Daoy (cell line): Measurements from ENCODE around the gene PLCL2. TPM values are rescaled to one million over a fixed set of nuclear protein-coding genes. Genes with fewer than 3 reads are reported as not detected.
"Not testable (repeated sequence)": the region's sequence is repeated elsewhere in the genome, so short reads cannot be mapped to it uniquely, and the experiment has no call there.

Experiments
- DNase-seq: peaks from one replicate; pipeline ENCODE4 v3.0.0-alpha.2; 2015; ENCODE audit warnings: low read depth
- total RNA-seq: library from RNA; depleted of rRNA; stranded (reverse); fragments of >200 nt; shearing (Covaris generic); gene quantifications from 2 replicates; pipeline ENCODE4 v1.2.3, GENCODE V29; 2014

PLCL2 gene
- total RNA-seq, 1 experiment from 2014 or later = 6.7 TPM

DNA sequence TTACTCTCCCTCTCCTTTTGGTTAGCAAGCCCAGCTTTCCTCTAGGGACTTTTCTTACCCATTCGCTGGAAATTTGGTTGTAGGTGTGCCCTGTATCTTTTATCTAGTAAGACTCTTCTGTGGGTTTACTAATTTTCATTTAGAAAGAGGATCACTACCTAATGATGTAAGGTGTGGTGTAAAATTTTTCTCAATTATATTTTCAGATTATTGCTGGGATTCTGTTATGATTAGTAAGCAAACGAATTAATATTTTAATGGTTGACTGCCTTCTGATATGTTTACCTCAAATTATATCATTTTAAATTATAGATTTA, 28.5 kb downstream of the PLCL2 start:
- no peak for DNase-seq

- peak; percentile 10 for DNase-seq
These were observed 32.1 kb downstream of the PLCL2 start for GRCh38 chr3:16916840-16917239.

DNA sequence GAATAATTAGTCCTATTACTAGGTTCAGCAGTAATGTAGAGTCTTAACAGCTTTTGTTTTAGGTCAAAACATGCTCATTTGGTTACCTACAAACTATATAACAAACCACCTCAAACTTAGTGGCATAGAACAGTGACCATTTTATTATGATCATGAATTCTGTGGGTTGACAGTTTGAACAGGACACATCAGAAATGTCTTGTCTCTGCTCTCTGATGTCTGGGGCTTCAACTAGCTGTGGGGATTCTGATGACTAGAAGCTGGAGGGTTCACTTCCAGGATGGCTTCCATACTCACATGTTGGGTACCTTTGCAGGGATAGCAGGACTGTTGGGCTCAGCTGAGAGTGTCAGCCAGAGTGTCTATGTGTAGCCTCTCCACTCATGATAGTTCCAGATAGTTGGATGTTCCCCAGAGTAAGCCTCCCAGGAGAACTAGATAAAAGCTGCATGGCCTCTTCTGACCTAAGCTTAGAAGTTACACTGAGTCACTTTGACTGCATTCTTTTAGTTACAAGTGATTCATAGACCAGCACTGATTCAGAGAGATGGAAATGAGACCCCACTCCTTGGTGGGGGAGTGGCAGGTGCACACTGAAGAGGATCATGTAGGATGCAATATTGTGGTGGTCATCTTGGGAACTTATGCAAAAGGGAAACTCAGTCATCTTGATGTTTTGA, 32.6 kb downstream of the PLCL2 start:
- DNase-seq = peak; percentile 30

- no peak for DNase-seq
These were observed 33.4 kb downstream of the PLCL2 start for GRCh38 chr3:16917980-16918682.

DNA sequence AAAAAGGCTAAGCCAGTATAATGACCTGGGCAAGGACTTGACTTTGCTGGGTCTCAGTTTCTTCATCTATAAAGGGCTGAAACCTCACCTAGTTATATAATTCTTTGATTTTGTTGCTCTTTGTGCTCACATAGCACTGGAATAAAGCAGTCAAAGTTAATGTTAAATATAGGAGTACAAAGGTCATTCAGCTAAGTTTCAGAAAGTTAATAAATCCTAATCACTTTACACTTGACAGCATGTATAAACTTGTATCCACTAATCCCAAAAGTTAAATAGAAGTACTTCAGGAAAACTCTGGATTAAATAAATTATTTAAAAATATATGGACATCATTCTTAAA, 33.9 kb downstream of the PLCL2 start:
- no peak for DNase-seq

DNA sequence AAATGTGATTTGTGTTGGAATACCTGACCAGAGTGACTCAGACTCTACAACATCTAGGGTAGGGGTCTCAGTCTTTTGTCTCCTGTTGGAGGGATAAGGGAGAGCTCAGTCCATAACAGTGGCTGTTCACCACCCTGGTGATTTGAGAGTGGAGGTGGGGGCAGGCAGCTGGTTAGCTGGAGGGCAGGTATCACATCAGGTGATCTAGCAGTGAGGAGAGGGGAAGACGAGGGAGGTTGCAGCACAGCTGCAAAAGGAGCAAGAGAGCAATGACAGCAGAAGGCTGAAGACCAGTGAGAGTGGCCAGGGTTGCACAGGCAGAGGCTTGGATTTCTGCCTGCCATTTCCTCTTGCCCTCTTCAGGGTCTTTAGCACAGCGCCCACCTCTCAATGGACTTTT, 38.4 kb downstream of the PLCL2 start:
- DNase-seq = no peak

DNA sequence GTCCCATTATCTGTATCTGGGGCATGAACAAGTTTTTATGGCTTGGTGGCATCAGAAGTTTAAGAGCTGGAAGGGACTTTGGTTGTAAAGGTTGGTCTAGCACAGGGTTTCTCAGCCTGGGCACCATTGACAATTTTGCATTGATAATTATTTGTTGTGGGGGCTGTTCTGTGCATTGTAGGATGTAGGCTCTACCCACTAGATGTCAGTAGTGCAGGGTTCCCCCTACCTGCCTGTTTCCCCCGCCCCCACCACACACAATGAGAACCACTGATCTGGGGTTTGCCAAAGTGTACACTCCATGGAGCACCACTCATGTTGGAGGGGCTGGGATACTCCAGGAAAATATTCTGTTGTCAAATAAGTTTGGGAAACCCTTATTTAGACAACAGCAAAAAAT, 42.7 kb downstream of the PLCL2 start:
- no peak for DNase-seq

GRCh38 chr3:16928386-16929132, 43.8 kb downstream of the PLCL2 start:
- DNase-seq = no peak

- DNase-seq = no peak
These were observed 44.6 kb downstream of the PLCL2 start for GRCh38 chr3:16929311-16929710.

- no peak for DNase-seq
These were observed 48.1 kb downstream of the PLCL2 start for GRCh38 chr3:16932877-16933276.

DNA sequence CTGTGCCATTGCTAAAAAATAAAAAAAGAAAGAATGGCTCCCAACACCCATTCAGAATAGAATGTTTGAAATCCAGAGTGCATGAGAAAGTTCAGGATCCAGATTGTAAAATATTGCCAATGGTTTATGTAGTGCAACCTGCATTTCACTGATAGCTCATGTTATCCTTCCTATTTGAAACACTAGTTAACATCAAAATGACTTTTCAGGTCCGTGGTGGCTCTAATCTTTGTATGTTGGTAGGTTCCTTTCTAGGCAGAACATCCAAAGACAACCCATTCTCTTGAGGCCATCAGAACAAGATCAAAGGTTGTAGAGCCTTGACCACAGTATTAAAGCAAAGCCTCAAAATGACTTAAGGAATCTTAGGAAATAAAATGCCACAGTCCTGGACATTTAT, 51.0 kb downstream of the PLCL2 start:
- no peak for DNase-seq

- no peak for DNase-seq
These were observed 51.5 kb downstream of the PLCL2 start for GRCh38 chr3:16936233-16936632.

- no peak for DNase-seq
These were observed 52.0 kb downstream of the PLCL2 start for GRCh38 chr3:16936676-16937230.

GRCh38 chr3:16937326-16937845, 52.6 kb downstream of the PLCL2 start:
- DNase-seq = no peak

DNA sequence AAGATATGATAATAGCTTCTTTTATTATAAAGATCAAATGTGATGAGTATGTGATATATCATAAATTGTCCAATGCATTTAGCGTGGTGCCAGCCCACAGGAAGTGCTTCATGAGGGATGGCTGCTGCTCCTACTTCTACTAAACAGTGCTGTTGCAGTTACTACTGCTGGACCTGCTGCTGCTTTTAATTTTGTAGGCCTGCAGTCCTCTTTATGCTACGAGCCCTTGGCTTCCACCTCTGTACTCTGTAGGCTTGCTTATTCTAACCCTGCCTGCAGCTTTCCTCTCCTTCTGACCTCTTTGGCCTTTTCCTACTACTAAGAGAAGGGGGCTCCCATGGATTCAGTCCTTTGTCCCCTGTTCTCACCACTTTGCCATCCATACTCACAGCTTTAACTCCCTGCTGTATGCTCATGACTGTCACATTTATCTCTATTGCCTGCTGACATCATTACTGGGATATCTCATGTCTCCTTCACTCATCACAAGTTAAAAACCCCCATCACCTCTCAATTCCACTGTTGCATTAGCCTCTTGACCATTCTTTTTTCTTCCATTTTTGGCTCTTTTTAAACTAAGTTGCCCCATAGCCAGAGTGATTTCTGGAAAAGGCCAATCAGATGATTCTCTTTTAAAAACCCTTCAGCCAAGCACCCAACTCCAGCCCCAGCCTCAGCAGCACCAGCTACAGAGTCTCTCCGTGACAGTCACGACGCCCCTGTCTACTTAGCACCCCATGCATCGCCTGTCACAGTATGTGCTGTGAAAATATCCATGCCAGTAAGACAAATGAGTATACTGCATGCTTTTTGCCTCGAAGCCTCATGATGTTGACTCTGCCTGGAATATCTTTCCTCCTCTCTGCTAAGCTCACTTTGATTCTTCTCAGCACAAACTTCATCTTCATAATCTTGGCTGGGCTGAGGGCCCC, 56.3 kb downstream of the PLCL2 start:
- DNase-seq = no peak

GRCh38 chr3:16942955-16943354, 58.2 kb downstream of the PLCL2 start:
- no peak for DNase-seq

DNA sequence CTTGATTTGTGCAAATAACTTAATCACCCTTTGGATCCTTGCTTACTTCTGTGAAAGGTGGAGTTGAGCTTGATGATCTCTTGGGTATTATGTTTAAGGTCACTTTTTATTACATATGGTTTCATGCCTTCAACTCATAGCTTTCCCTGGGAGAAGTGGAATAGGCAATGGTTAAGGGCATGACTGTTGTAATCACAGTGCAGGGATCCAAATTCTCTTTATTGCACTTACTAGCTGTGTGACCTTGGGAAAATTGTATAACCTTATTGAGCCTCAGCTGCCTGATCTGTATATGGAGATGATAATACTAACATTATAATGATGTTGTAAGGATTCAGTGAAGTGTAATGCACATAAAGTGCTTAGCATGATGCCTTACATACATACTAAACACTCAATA, 59.1 kb downstream of the PLCL2 start:
- no peak for DNase-seq

GRCh38 chr3:16944356-16944755, 59.6 kb downstream of the PLCL2 start:
- DNase-seq = no peak

DNA sequence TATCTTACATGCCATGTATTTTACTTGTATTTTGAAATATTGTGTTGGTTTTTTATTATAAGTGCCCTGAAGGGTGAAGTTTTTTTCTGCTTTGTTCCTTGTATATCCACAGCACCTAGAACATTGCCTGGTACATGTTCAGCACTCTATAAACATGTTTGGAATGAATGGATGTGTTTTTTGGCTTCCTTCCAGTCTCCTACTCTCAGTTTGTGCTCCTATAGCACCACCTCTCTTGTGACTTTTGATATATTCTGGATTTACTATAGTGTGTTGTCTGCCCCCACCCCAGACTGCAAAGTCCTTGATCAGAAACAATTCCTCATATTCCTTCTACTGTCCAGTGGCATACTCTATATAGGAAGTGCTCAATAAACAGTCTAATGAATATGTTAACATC, 60.6 kb downstream of the PLCL2 start:
- peak; percentile 11 for DNase-seq

GRCh38 chr3:16950282-16950681, 65.5 kb downstream of the PLCL2 start:
- no peak for DNase-seq

DNA sequence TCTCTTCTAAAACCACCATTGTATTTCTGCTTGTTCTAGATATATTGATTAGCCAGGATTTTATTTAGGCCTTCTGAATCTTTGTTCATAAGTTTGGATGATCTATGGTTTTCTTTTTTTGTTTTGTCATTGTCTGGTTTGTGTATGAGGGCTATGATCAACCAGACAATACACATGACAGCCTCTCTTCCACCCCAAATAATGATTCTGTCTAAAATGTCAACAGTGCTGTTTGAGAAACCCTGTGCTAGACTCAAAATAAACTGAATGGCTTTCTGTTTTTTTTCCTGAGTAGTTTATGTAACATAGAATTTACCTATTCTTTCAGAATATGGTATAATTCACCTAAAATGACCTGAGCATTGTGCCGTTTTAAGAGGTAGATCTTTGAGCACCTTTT, 66.1 kb downstream of the PLCL2 start:
- DNase-seq = no peak

DNA sequence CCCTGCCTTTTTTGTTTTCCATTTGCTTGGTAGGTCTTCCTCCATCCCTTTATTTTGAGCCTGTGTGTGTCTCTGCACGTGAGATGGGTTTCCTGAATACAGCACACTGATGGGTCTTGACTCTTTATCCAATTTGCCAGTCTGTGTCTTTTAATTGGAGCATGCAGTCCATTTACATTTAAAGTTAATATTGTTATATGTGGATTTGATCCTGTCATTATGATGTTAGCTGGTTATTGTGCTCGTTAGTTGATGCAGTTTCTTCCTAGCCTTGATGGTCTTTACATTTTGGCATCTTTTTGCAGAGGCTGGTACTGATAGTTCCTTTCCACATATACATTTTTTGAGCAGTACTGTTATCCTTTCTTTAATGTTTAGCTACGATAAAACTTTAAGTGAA, 73.1 kb downstream of the PLCL2 start:
- not testable (repeated sequence) for DNase-seq
